Neural cell (in vitro differentiated cells): Measurements from ENCODE around the gene CMTM6. TPM values are rescaled to one million over a fixed set of nuclear protein-coding genes. Genes with fewer than 3 reads are reported as not detected.

Experiments
- H2AFZ ChIP-seq: fragments of 200-600, 300-800 bp; sonication (generic), shearing (Covaris generic); 2 replicates; pipeline ENCODE4 v1.6.0; 2014; ENCODE audit warnings: low read depth, mild to moderate bottlenecking, antibody characterized with exemption, low read length, moderate library complexity
- H3F3A ChIP-seq: fragments of 200-600 bp; shearing (Covaris generic); 2 replicates; pipeline ENCODE4 v1.6.1; 2016; ENCODE audit warnings: mild to moderate bottlenecking, moderate library complexity, mixed read lengths, antibody characterized with exemption, low read length; ENCODE audit not compliant: insufficient read depth, poor library complexity, severe bottlenecking
- H3K27ac ChIP-seq: fragments of 200-600, 300-800 bp; sonication (generic), shearing (Covaris generic); 2 replicates; pipeline ENCODE4 v1.5.1; 2014; ENCODE audit warnings: mild to moderate bottlenecking, low read length, moderate library complexity
- H3K27me3 ChIP-seq: fragments of 300-800, 200-600 bp; sonication (generic), shearing (Covaris generic); 2 replicates; pipeline ENCODE4 v1.6.0; 2014; ENCODE audit warnings: mild to moderate bottlenecking, low read depth, low read length, moderate library complexity; ENCODE audit not compliant: insufficient read depth
- H3K36me3 ChIP-seq: fragments of 300-800, 200-600 bp; sonication (generic), shearing (Covaris generic); 2 replicates; pipeline ENCODE4 v1.5.1; 2014; ENCODE audit warnings: mild to moderate bottlenecking, antibody characterized with exemption, low read length, moderate library complexity; ENCODE audit not compliant: insufficient read depth
- H3K4me2 ChIP-seq: fragments of 300-800, 200-600 bp; sonication (generic), shearing (Covaris generic); 2 replicates; pipeline ENCODE4 v1.6.0; 2014; ENCODE audit warnings: mild to moderate bottlenecking, low read length
- H3K4me3 ChIP-seq: fragments of 300-800, 200-600 bp; sonication (generic), shearing (Covaris generic); 2 replicates; pipeline ENCODE4 v1.5.1; 2014; ENCODE audit warnings: mild to moderate bottlenecking, low read length, moderate library complexity
- H3K79me2 ChIP-seq: fragments of 200-600 bp; shearing (Covaris generic); replicated peaks from 2 replicates; pipeline ENCODE4 v1.6.0; 2014; ENCODE audit warnings: mild to moderate bottlenecking, low read length, moderate library complexity; ENCODE audit not compliant: insufficient read depth
- H3K9ac ChIP-seq: fragments of 300-800, 200-600 bp; sonication (generic), shearing (Covaris generic); 2 replicates; pipeline ENCODE4 v1.6.1; 2016; ENCODE audit warnings: mild to moderate bottlenecking, low read length, mixed read lengths
- H3K9me2 ChIP-seq: fragments of 200-600 bp; shearing (Covaris generic); 2 replicates; pipeline ENCODE4 v1.6.1; 2016; ENCODE audit warnings: mild to moderate bottlenecking, low read length, mixed read lengths; ENCODE audit not compliant: insufficient read depth
- H3K9me3 ChIP-seq: fragments of 200-600, 300-800 bp; sonication (generic), shearing (Covaris generic); 2 replicates; pipeline ENCODE4 v1.6.1; 2016; ENCODE audit warnings: mild to moderate bottlenecking, mixed run types, low read length, moderate library complexity, mixed read lengths
- H4K20me1 ChIP-seq: fragments of 200-600 bp; shearing (Covaris generic); 2 replicates; pipeline ENCODE4 v1.6.1; 2016; ENCODE audit warnings: mild to moderate bottlenecking, mixed run types; ENCODE audit not compliant: insufficient read depth
- CTCF ChIP-seq: fragments of 450-650 bp; IDR thresholded peaks from 2 replicates; pipeline ENCODE4 v1.5.1; 2014; ENCODE audit warnings: antibody characterized with exemption, mild to moderate bottlenecking, moderate library complexity; ENCODE audit not compliant: poor library complexity, severe bottlenecking
- EP300 ChIP-seq: fragments of 450-650 bp; conservative IDR thresholded peaks from 2 replicates; pipeline ENCODE4 v1.6.1; 2014; ENCODE audit warnings: antibody characterized with exemption, mild to moderate bottlenecking, moderate library complexity; ENCODE audit not compliant: poor library complexity, severe bottlenecking
- EZH2 ChIP-seq: fragments of 200-600, 300-800 bp; shearing (Covaris generic), sonication (generic); IDR thresholded peaks from 2 replicates; pipeline ENCODE4 v1.6.1; 2014; ENCODE audit warnings: antibody characterized with exemption, low read length, borderline replicate concordance, mild to moderate bottlenecking; ENCODE audit not compliant: insufficient read depth, poor library complexity, severe bottlenecking
- MXI1 ChIP-seq: fragments of 450-650 bp; conservative IDR thresholded peaks from 2 replicates; pipeline ENCODE4 v1.6.1; 2014; ENCODE audit warnings: antibody characterized with exemption, mild to moderate bottlenecking; ENCODE audit not compliant: poor library complexity, severe bottlenecking
- POLR2AphosphoS5 ChIP-seq: IDR thresholded peaks from 2 replicates; pipeline ENCODE4 v1.6.1; 2012
- RAD21 ChIP-seq: fragments of 450-650 bp; conservative IDR thresholded peaks from 2 replicates; pipeline ENCODE4 v1.6.1; 2014; ENCODE audit warnings: antibody characterized with exemption, mild to moderate bottlenecking, moderate library complexity
- REST ChIP-seq: IDR thresholded peaks from 2 replicates; pipeline ENCODE4 v1.6.1; 2012; ENCODE audit warnings: borderline replicate concordance
- SMC3 ChIP-seq: fragments of 450-650 bp; conservative IDR thresholded peaks from 2 replicates; pipeline ENCODE4 v1.6.1; 2014; ENCODE audit warnings: antibody characterized with exemption, mild to moderate bottlenecking, moderate library complexity; ENCODE audit not compliant: poor library complexity
- TAF1 ChIP-seq: IDR thresholded peaks from 2 replicates; pipeline ENCODE4 v1.6.1; 2012; ENCODE audit warnings: low read depth
- polyA plus RNA-seq: library from polyadenylated mRNA; depleted of rRNA; stranded (reverse); fragments of >200 nt; gene quantifications from 2 replicates; pipeline ENCODE4 v1.2.3, GENCODE V29; 2014

Gene CMTM6
- polyA plus RNA-seq, 1 donor from 2014 or later, result 12.8 TPM

- Histone ChIP-seq H3K4me3 (no peak overlapping the region), H3F3A (no peaks in the 10 kb centered on the region), H3K9ac (no peak overlapping the region), H3K4me2 (no peak overlapping the region), H2AFZ (no peak overlapping the region), H3K27ac (no peak overlapping the region), H4K20me1 (no peaks in the 10 kb centered on the region), H3K36me3 (no peaks in the 10 kb centered on the region), H3K27me3 (no peaks in the 10 kb centered on the region), H3K9me3 (no peaks in the 10 kb centered on the region), H3K9me2 (no peaks in the 10 kb centered on the region), H3K79me2 (no peaks in the 10 kb centered on the region)
- TF ChIP-seq CTCF, result no peak
- TF ChIP-seq MXI1, result no peak
- no peak for TF ChIP-seq SMC3
- TF ChIP-seq RAD21, result no peak
- no peak for TF ChIP-seq POLR2AphosphoS5
- TF ChIP-seq REST, result no peak
- no peak for TF ChIP-seq TAF1
These were observed 18.9 kb downstream of the CMTM6 start for GRCh38 chr3:32483772-32484171.

GRCh38 chr3:32482693-32483092 is 20.0 kb downstream of the CMTM6 start:
- H2AFZ ChIP-seq, result no peak overlapping the region
- no peaks in the 10 kb centered on the region for H3K9me3 ChIP-seq
- no peaks in the 10 kb centered on the region for H4K20me1 ChIP-seq
- H3K9me2 ChIP-seq, result no peaks in the 10 kb centered on the region
- no peaks in the 10 kb centered on the region for H3K27me3 ChIP-seq
- no peaks in the 10 kb centered on the region for H3K36me3 ChIP-seq
- H3K4me3 ChIP-seq, result no peak overlapping the region
- H3F3A ChIP-seq, result no peaks in the 10 kb centered on the region
- H3K27ac ChIP-seq, result no peak overlapping the region
- H3K79me2 ChIP-seq, result no peaks in the 10 kb centered on the region
- TF ChIP-seq MXI1, result no peak
- TF ChIP-seq CTCF, result no peak
- no peak for TF ChIP-seq EZH2
- no peak for TF ChIP-seq EP300
- TF ChIP-seq RAD21, result no peak
- TF ChIP-seq POLR2AphosphoS5, result no peak
- TF ChIP-seq REST, result no peak
- TF ChIP-seq SMC3, result no peak
- no peak for TF ChIP-seq TAF1
- no peak overlapping the region for H3K4me2 ChIP-seq
- H3K9ac ChIP-seq, result no peak overlapping the region
